Upper lobe of right lung (tissue), 1 donor: ENCODE measurements around the gene OLFML3. TPM values are rescaled to one million over a fixed set of nuclear protein-coding genes. Genes with fewer than 3 reads are reported as not detected.

Experiments used
- ATAC-seq: fragments of 200-7000 bp; cut with Tn5 transposase; one replicate; pipeline ENCODE4 v1.9.1; 2020; ENCODE audit warnings: mild to moderate bottlenecking, moderate library complexity
- DNase-seq: peaks from one replicate; pipeline ENCODE4 v3.0.0-alpha.2; 2020
- H3K27ac ChIP-seq: fragments of 200-600 bp; one replicate; pipeline ENCODE4 v1.8.0; 2022
- H3K27me3 ChIP-seq: fragments of 200-600 bp; one replicate; pipeline ENCODE4 v1.8.0; 2022; ENCODE audit warnings: mild to moderate bottlenecking
- H3K36me3 ChIP-seq: fragments of 200-600 bp; one replicate; pipeline ENCODE4 v1.8.0; 2022
- H3K4me1 ChIP-seq: fragments of 200-600 bp; one replicate; pipeline ENCODE4 v1.8.0; 2022
- H3K4me3 ChIP-seq: fragments of 200-600 bp; one replicate; pipeline ENCODE4 v1.8.0; 2022; ENCODE audit warnings: mild to moderate bottlenecking
- H3K9me3 ChIP-seq: fragments of 200-600 bp; one replicate; pipeline ENCODE4 v1.8.0; 2022
- intact Hi-C: fragments of 100-400 bp; cut with DNase I; formaldehyde crosslinking; loops from one replicate; pipeline ENCODE4 v1.11.0; 2022
- total RNA-seq: library from RNA; stranded (reverse); fragmentation: NEBNext Ultra II Directional; extraction: Animal tissue kit (Norgen Biotek cat#: 25700); gene quantifications from one replicate; pipeline ENCODE4 v1.2.1, GENCODE V29; 2021
- TF ChIP-seq, protein P1 (sequence below): fragments of 200-600 bp; IDR thresholded peaks from one replicate; pipeline ENCODE4 v1.8.0; 2022; ENCODE audit warnings: antibody characterized with exemption
- donor health status: DM: no; HTN: yes; CAD: no; lungs with severe emphysema.

Gene OLFML3
- total RNA-seq, 1 donor from 2014 or later, result 43.5 TPM

DNA sequence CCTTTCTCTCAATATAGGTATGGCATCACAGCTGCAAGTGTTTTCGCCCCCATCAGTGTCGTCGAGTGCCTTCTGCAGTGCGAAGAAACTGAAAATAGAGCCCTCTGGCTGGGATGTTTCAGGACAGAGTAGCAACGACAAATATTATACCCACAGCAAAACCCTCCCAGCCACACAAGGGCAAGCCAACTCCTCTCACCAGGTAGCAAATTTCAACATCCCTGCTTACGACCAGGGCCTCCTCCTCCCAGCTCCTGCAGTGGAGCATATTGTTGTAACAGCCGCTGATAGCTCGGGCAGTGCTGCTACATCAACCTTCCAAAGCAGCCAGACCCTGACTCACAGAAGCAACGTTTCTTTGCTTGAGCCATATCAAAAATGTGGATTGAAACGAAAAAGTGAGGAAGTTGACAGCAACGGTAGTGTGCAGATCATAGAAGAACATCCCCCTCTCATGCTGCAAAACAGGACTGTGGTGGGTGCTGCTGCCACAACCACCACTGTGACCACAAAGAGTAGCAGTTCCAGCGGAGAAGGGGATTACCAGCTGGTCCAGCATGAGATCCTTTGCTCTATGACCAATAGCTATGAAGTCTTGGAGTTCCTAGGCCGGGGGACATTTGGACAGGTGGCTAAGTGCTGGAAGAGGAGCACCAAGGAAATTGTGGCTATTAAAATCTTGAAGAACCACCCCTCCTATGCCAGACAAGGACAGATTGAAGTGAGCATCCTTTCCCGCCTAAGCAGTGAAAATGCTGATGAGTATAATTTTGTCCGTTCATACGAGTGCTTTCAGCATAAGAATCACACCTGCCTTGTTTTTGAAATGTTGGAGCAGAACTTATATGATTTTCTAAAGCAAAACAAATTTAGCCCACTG lies 38.7 kb upstream of the OLFML3 start:
- H3K27me3 ChIP-seq, result no peaks in the 10 kb centered on the region
- no peaks in the 10 kb centered on the region for H3K9me3 ChIP-seq
- H3K4me3 ChIP-seq, result no peak overlapping the region
- peaks cover 26% of the 10 kb centered on the region for H3K36me3 ChIP-seq
- no peak for DNase-seq
- intact Hi-C loops, result no loop called here
- ATAC-seq, result no peak
- TF ChIP-seq, protein P1, sequence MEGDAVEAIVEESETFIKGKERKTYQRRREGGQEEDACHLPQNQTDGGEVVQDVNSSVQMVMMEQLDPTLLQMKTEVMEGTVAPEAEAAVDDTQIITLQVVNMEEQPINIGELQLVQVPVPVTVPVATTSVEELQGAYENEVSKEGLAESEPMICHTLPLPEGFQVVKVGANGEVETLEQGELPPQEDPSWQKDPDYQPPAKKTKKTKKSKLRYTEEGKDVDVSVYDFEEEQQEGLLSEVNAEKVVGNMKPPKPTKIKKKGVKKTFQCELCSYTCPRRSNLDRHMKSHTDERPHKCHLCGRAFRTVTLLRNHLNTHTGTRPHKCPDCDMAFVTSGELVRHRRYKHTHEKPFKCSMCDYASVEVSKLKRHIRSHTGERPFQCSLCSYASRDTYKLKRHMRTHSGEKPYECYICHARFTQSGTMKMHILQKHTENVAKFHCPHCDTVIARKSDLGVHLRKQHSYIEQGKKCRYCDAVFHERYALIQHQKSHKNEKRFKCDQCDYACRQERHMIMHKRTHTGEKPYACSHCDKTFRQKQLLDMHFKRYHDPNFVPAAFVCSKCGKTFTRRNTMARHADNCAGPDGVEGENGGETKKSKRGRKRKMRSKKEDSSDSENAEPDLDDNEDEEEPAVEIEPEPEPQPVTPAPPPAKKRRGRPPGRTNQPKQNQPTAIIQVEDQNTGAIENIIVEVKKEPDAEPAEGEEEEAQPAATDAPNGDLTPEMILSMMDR, result no peak
- peak overlapping the region; percentile 7 for H3K27ac ChIP-seq
- peaks cover 29% of the 10 kb centered on the region for H3K4me1 ChIP-seq

GRCh38 chr1:113941245-113941559 lies 38.1 kb upstream of the OLFML3 start:
- TF ChIP-seq, protein P1, result no peak
- peaks cover 26% of the 10 kb centered on the region for H3K36me3 ChIP-seq
- DNase-seq (no peak), ATAC-seq (no peak)
- intact Hi-C loops, result no loop called here
- no peak overlapping the region for H3K4me3 ChIP-seq
- no peaks in the 10 kb centered on the region for H3K9me3 ChIP-seq
- no peak overlapping the region for H3K27ac ChIP-seq
- peaks cover 28% of the 10 kb centered on the region for H3K4me1 ChIP-seq
- H3K27me3 ChIP-seq, result no peaks in the 10 kb centered on the region

DNA sequence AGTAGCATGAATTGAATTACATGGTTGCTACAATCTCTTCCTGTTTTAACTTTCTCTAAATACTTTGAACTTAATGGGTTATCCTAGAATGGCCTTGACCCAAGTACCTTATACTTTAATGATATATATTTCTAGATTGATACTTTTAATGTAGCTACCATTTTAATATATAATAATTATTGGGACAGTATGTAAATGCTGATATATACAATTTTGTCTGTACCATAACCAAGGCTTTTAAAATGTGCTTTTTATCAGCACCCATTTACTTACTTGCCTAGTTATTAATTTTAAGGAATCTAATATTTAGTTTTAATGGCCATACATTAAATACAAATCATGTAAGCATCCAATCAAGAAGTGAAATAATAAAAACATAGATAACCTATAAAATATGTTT lies 36.7 kb upstream of the OLFML3 start:
- peaks cover 26% of the 10 kb centered on the region for H3K36me3 ChIP-seq
- H3K4me3 ChIP-seq, result no peak overlapping the region
- H3K27ac ChIP-seq, result no peak overlapping the region
- TF ChIP-seq, protein P1, result no peak
- peaks cover 28% of the 10 kb centered on the region for H3K4me1 ChIP-seq
- H3K27me3 ChIP-seq, result no peaks in the 10 kb centered on the region
- intact Hi-C loops, result no loop called here
- no peaks in the 10 kb centered on the region for H3K9me3 ChIP-seq
- DNase-seq (no peak), ATAC-seq (no peak)

DNA sequence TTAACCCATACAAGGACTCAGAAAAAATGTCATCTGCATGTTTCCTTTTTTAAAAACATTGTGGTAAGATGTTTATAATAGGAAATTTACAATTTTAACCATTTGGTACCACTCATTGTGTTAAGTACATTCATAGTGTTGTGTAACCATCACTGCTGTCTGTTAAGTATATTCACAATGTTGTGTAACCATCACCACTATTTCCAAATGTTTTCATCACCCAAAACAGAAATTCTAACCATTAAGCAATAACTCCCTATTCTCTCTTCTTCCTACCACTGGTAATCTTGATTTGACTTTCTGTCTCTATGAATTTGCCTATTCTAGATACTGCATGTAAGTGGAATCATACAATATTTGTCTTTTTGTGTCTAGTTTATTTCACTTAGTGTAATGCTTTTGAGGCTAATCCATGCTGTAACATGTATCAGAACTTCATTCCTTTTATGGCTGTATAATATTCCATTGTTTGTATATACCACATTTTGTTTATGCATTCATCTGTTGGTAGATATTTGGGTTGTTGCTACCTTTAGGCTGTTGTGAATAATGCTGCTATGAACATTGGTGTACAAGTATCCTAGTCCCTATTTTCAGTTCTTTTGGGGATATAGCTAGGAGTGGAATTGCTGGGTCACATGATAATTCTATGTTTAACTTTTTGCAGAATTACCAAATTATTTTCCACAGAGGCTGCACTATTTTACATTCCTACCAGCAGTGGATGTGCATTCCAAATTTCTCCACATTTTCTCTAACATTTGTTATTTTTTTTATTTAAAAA lies 36.1 kb upstream of the OLFML3 start:
- peak; percentile 30 for ATAC-seq
- H3K27ac ChIP-seq, result no peak overlapping the region
- intact Hi-C loops, result no loop called here

GRCh38 chr1:113945329-113945728 lies 33.9 kb upstream of the OLFML3 start:
- Histone ChIP-seq H3K9me3 (no peaks in the 10 kb centered on the region), H3K4me3 (no peak overlapping the region), H3K27me3 (no peaks in the 10 kb centered on the region), H3K27ac (no peak overlapping the region), H3K4me1 (peaks cover 34% of the 10 kb centered on the region), H3K36me3 (peaks cover 24% of the 10 kb centered on the region)
- ATAC-seq (no peak), DNase-seq (no peak)
- TF ChIP-seq, protein P1, result no peak
- intact Hi-C loops, result no loop called here

More for the DNA sequence above, 36.1 kb upstream of the OLFML3 start:
- H3K4me3 ChIP-seq, result no peak overlapping the region
- H3K36me3 ChIP-seq, result peaks cover 26% of the 10 kb centered on the region
- peaks cover 35% of the 10 kb centered on the region for H3K4me1 ChIP-seq
- DNase-seq, result no peak
- no peaks in the 10 kb centered on the region for H3K27me3 ChIP-seq
- H3K9me3 ChIP-seq, result no peaks in the 10 kb centered on the region
- TF ChIP-seq, protein P1, result no peak
